Transverse colon (tissue), 4 donors: ENCODE measurements around the gene SIGLEC10. TPM values are rescaled to one million over a fixed set of nuclear protein-coding genes. Genes with fewer than 3 reads are reported as not detected.

ENCODE experiments used
- DNase-seq: peaks from one replicate; pipeline ENCODE4 v3.0.0-alpha.2; 2019
- H3K27ac ChIP-seq, 4 donors: fragments of 200-600 bp; sonication (generic); 2 replicates each; pipeline ENCODE4 v1.5.1; 2016 to 2018; ENCODE audit warnings: inconsistent platforms in 4 of 4
- H3K27me3 ChIP-seq: fragments of 200-600 bp; sonication (generic); 2 replicates; pipeline ENCODE4 v1.5.1; 2017; ENCODE audit warnings: inconsistent platforms
- H3K36me3 ChIP-seq, 4 donors: fragments of 200-600 bp; sonication (generic); 2 replicates each; pipeline ENCODE4 v1.5.1; 2017 to 2019; ENCODE audit warnings: inconsistent platforms in 4 of 4
- H3K4me1 ChIP-seq, 4 donors: fragments of 200-600 bp; sonication (generic); 2 replicates each; pipeline ENCODE4 v1.5.1; 2017 to 2020; ENCODE audit warnings: inconsistent platforms in 4 of 4
- H3K4me3 ChIP-seq, 4 donors: fragments of 200-600 bp; sonication (generic); 1 replicate in 1 of 4; 2 replicates in 3 of 4; pipeline versions ENCODE4 v1.5.1 to v1.6.1; 2017 to 2019; ENCODE audit warnings: inconsistent platforms in 4 of 4
- H3K9me3 ChIP-seq, 2 donors: fragments of 200-600 bp; sonication (generic); 2 replicates each; pipeline ENCODE4 v1.5.1; 2017 to 2019; ENCODE audit warnings: inconsistent platforms in 2 of 2
- CTCF ChIP-seq, 5 experiments: fragments of 200-600 bp in 3 of 5; fragments of 450-650 bp in 2 of 5; sonication (generic) in 3 of 5; IDR thresholded peaks; 1 replicate in 2 of 5; 2 replicates in 3 of 5; pipeline ENCODE4 v1.5.1; 2016 to 2017; ENCODE audit warnings: antibody characterized with exemption in 5 of 5, inconsistent platforms in 3 of 5, mild to moderate bottlenecking in 2 of 5, moderate library complexity in 1 of 5
- EP300 ChIP-seq: sonication (generic); formaldehyde crosslinking; IDR thresholded peaks from one replicate; pipeline ENCODE4 v1.6.1; 2017; ENCODE audit warnings: antibody characterized with exemption, low read depth
- POLR2A ChIP-seq: fragments of 450-650 bp; IDR thresholded peaks from one replicate; pipeline ENCODE4 v1.6.1; 2016; ENCODE audit warnings: antibody characterized with exemption, mild to moderate bottlenecking, moderate library complexity
- POLR2AphosphoS5 ChIP-seq, 3 donors: sonication (generic); formaldehyde crosslinking; IDR thresholded peaks; one replicate each; pipeline ENCODE4 v1.6.1; 2016; ENCODE audit warnings: antibody characterized with exemption in 3 of 3
- WGBS, 2 donors: methylation state at CpG; one replicate each; pipeline ENCODE4 v1.1.5; 2018; ENCODE audit warnings: low coverage in 1 of 2; 5-methylcytosine and 5-hydroxymethylcytosine counted together
- in situ Hi-C, 4 donors: fragments of 200-750 bp; cut with MboI; loops; one replicate each; pipeline versions ENCODE4 v1.15.0 to v1.15.1; 2017; ENCODE audit warnings: low sequenced_read_pairs in 3 of 4, low pct_ligation_motif_present in 1 of 4, low pct_unique_long_range_greater_than_20kb in 1 of 4
- intact Hi-C: fragments of 100-400 bp; cut with DNase I; formaldehyde crosslinking; loops from one replicate; pipeline ENCODE4 v1.15.1; 2023; ENCODE audit warnings: low total_unique reads
- total RNA-seq, 4 donors: library from RNA; depleted of rRNA; stranded (reverse); fragments of >200 nt; gene quantifications; one replicate each; pipeline ENCODE4 v1.1.0, GENCODE V29; 2016

Gene SIGLEC10
- total RNA-seq, 4 donors from 2014 or later = 3.7 to 15.7 (median 4.9) TPM; not detected in 1

DNA sequence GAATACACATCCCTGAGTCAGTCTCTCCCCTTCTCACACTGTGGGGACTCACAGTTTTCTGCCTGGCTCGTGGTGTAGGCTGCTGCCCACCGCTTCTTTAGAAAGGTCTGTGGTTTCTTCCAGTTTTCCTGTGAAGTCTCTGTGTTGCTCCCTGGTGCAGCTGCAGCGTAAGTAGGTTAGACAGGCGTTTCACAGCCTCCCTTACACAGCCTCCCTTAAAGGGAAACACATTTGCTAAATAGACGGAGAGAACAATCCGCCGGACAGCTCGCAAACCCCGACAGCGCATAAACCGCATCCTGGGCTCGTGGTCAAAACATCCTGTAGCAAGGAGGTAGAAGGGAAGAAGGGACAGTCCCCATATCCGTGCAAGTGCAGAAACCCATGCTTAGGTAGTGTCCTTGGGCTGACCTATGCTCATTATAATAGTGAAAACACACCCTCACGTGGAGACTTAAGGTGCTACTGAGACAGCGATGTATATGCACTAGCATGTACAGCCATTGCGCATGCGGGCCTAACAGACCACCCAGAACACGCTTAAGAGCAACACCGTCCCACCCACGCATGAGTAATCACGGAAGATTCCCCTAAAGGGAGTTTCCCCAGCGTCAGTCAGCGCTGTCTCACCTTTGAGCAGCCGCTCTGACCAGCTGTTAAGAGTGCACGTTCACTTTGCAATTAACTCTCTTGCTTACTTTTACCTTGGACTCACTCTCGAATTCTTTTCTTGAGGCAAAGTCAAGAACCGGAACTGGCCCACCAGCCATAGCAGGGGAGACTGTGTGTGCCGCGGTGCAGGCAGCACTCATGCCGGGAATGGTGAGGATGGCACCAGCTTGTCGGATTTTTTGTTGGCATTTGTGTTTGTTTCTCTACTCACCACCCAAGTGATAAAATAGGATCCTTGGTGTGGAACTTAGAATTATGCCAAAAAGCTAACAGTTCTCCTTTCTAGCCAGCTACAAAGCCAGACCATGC is 24.3 kb upstream of the SIGLEC10 start:
- Histone ChIP-seq H3K27ac (peak overlapping the region in 3 of 4 donors; percentile 25 to 50 (median 40)), H3K9me3 (no peaks in the 10 kb centered on the region), H3K4me1 (peaks cover 0 to 4% (median 0%) of the 10 kb centered on the region in 4 donors), H3K27me3 (peaks cover 28% of the 10 kb centered on the region), H3K4me3 (peak overlapping the region in 1 of 4 donors; percentile 8), H3K36me3 (no peaks in the 10 kb centered on the region)
- TF ChIP-seq EP300 (no peak), POLR2A (no peak), CTCF (IDR thresholded peaks at IDR 0.05) (no peak), POLR2AphosphoS5 (IDR thresholded peaks at IDR 0.05) (no peak)
- intact Hi-C loops = loop anchor here (5.0 kb wide), 1 partner anchor 104 kb away; no protein-coding TSS in a partner anchor
- in situ Hi-C loops = loop anchor here in 2 of 4 donors (5.0 to 25.0 kb wide), 2 partner anchors 104 to 249 kb away; partner anchors contain the start of gene VSIG10L (in 1 of the 2)
- peak; percentile 73 for DNase-seq
- WGBS, 2 donors = 40 to 58% methylated on average over 21 to 31 of the region's 31 CpGs

- WGBS, 2 donors = 41 to 47% methylated on average over 3 to 11 of the region's 11 CpGs
Observed at GRCh38 chr19:51440846-51441409, 23.5 kb upstream of the SIGLEC10 start.

DNA sequence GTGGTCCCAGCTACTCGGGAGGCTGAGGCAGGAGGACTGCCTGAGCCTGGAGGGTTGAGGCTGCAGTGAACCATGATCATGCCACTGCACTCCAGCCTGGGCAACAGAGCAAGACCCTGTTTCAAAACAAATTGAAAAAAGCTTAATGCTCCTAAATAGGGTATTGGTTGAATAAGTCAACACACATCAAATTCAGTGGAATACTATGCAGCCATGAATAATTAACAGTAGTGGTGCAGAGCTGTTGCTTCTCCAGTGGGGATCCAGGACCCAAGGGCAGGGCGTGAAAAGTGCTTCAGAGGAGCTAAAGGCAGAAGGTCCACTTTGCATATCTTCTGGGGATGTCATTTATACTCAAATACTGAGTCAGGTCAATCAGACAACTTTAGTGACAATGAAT is 22.6 kb upstream of the SIGLEC10 start:
- no peak overlapping the region for H3K27ac ChIP-seq
- intact Hi-C loops = loop anchor here (5.0 kb wide), 1 partner anchor 103 kb away; no protein-coding TSS in a partner anchor
- H3K4me1 ChIP-seq = peaks cover 0 to 4% (median 0%) of the 10 kb centered on the region in 4 donors
- 78 to 100% methylated on average over 1 to 2 of the region's 2 CpGs for WGBS, 2 donors
- no peaks in the 10 kb centered on the region for H3K9me3 ChIP-seq
- no peak for TF ChIP-seq EP300
- TF ChIP-seq POLR2AphosphoS5 (IDR thresholded peaks at IDR 0.05) = no peak
- no peak for TF ChIP-seq CTCF (IDR thresholded peaks at IDR 0.05)
- no peak for TF ChIP-seq POLR2A
- no peak overlapping the region for H3K4me3 ChIP-seq
- no peak for DNase-seq
- H3K27me3 ChIP-seq = peaks cover 28% of the 10 kb centered on the region
- in situ Hi-C loops = loop anchor here in 2 of 4 donors (5.0 to 25.0 kb wide), 2 partner anchors 103 to 248 kb away; partner anchors contain the start of gene VSIG10L (in 1 of the 2)
- H3K36me3 ChIP-seq = no peaks in the 10 kb centered on the region

More at GRCh38 chr19:51440846-51441409, 23.5 kb upstream of the SIGLEC10 start:
- no peaks in the 10 kb centered on the region for H3K9me3 ChIP-seq
- intact Hi-C loops (loop anchor here (5.0 kb wide), 1 partner anchor 104 kb away; no protein-coding TSS in a partner anchor), in situ Hi-C loops (loop anchor here in 2 of 4 donors (5.0 to 25.0 kb wide), 2 partner anchors 104 to 249 kb away; partner anchors contain the start of gene VSIG10L (in 1 of the 2))
- no peak for DNase-seq
- no peak for TF ChIP-seq EP300
- TF ChIP-seq POLR2AphosphoS5 (IDR thresholded peaks at IDR 0.05) = no peak
- TF ChIP-seq POLR2A = no peak
- TF ChIP-seq CTCF (IDR thresholded peaks at IDR 0.05) = no peak
- no peaks in the 10 kb centered on the region for H3K36me3 ChIP-seq
- peaks cover 0 to 4% (median 0%) of the 10 kb centered on the region in 4 donors for H3K4me1 ChIP-seq
- H3K4me3 ChIP-seq = peak overlapping the region in 1 of 4 donors; percentile 8
- peak overlapping the region in 3 of 4 donors; percentile 25 to 50 (median 40) for H3K27ac ChIP-seq
- H3K27me3 ChIP-seq = peaks cover 28% of the 10 kb centered on the region
